Measurements from ENCODE around the gene GREB1L. TPM values are rescaled to one million over a fixed set of nuclear protein-coding genes. Genes with fewer than 3 reads are reported as not detected.
"Not testable (repeated sequence)": the region's sequence is repeated elsewhere in the genome, so short reads cannot be mapped to it uniquely, and the experiment has no call there.

Gene GREB1L
- total RNA-seq, 3 donors from 2014 or later, result 0.26 to 1.0 (median 0.29) TPM

DNA sequence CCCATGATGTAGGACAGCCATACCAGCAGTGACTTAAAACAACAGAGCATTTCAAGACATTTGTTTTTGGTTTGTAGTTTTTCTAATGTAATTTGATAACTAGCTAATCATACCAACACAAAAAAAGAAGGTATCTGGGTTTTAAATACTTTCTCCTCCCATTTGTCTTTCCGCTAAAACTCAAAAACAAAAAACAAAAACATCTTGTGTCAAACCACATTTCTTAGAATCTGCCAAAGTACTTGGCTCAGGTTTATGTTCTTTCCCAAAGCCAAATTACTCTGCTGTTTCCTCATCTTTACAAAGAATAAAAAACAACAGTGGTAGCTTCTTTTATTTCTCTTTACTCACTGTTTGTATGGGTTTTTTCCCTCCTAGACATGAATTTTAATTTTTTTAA lies 71.5 kb downstream of the GREB1L start:
- Histone ChIP-seq H3K9me3 (no peaks in the 10 kb centered on the region), H3K36me3 (ENCODE audit: low read depth) (no peaks in the 10 kb centered on the region), H3K4me3 (no peak overlapping the region), H3K4me1 (ENCODE audit: low read depth) (no peaks in the 10 kb centered on the region)
- ATAC-seq (no peak), DNase-seq (no peak)
- intact Hi-C loops (cut with DNase I, micrococcal nuclease), result no loop called here
- TF ChIP-seq, protein P1, sequence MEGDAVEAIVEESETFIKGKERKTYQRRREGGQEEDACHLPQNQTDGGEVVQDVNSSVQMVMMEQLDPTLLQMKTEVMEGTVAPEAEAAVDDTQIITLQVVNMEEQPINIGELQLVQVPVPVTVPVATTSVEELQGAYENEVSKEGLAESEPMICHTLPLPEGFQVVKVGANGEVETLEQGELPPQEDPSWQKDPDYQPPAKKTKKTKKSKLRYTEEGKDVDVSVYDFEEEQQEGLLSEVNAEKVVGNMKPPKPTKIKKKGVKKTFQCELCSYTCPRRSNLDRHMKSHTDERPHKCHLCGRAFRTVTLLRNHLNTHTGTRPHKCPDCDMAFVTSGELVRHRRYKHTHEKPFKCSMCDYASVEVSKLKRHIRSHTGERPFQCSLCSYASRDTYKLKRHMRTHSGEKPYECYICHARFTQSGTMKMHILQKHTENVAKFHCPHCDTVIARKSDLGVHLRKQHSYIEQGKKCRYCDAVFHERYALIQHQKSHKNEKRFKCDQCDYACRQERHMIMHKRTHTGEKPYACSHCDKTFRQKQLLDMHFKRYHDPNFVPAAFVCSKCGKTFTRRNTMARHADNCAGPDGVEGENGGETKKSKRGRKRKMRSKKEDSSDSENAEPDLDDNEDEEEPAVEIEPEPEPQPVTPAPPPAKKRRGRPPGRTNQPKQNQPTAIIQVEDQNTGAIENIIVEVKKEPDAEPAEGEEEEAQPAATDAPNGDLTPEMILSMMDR (IDR thresholded peaks at IDR 0.05), result no peak

DNA sequence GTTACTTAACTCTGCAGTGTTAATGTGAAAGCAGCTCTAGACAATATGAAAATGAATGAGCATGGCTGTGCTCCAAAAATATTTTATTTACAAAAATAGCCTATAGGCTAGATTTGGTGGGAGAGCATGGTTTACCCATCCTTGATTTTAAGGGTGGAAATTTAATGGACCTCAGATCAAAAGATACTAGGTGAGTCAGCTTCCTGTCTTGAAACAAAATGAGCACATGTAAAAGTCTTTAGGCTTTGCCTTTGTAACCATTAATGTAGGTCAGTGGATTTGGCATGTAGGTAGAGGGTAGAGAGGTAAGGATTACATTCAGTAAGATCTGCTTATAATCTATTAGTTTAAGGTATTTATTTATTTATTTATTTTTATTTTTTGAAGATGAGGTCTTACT lies 72.7 kb downstream of the GREB1L start:
- intact Hi-C loops (cut with DNase I, micrococcal nuclease), result no loop called here
- Histone ChIP-seq H3K36me3 (ENCODE audit: low read depth) (no peaks in the 10 kb centered on the region), H3K9me3 (no peaks in the 10 kb centered on the region), H3K4me1 (ENCODE audit: low read depth) (no peaks in the 10 kb centered on the region), H3K4me3 (no peak overlapping the region)
- no peak for DNase-seq
- TF ChIP-seq, protein P1 (IDR thresholded peaks at IDR 0.05), result no peak
- no peak for ATAC-seq

DNA sequence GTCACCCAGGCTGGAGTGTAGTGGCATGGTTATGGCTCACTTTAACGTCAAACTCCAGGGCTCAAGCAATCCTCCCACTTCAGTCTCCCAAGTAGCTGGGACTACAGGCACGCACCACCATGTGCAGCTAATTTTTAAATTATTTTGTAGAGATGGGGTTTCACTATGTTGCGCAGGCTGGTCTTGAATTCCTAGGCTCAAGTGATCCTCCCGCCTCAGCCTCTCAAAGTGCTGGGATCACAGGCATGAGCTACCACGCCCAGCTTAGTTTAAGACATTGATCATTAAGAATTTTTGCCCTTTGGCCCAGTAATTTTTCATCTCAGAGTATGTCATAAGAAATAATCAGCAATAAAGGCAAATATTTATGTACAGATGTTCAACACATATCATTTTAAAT lies 73.1 kb downstream of the GREB1L start:
- H3K4me1 ChIP-seq (ENCODE audit: low read depth); H3K4me3 ChIP-seq; DNase-seq; ATAC-seq; intact Hi-C loops (cut with DNase I, micrococcal nuclease); H3K9me3 ChIP-seq; H3K36me3 ChIP-seq (ENCODE audit: low read depth): not testable (repeated sequence)

DNA sequence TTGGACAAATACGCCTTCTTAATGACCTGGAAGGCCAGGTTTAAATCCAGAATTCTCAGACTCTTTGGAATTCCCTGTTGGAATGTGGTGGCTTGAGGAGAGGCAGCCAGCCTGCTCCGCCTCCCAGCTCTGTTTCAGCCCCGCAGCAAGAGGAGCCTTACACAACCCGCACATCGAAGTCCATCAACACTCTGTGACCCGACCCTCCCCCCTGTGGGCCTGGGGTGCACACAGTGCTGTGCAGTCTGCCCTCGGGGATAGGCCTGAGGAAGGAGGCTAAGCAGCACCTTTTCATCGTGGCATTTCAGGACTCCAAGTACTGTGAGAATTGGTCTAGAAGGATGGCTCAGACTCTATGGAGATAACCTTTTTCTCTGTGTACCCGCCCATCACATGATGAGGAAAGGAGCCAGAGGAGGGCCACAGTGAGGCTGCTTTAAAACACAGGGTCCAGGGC lies 73.7 kb downstream of the GREB1L start:
- no peak overlapping the region for H3K4me3 ChIP-seq
- ATAC-seq, result no peak

DNA sequence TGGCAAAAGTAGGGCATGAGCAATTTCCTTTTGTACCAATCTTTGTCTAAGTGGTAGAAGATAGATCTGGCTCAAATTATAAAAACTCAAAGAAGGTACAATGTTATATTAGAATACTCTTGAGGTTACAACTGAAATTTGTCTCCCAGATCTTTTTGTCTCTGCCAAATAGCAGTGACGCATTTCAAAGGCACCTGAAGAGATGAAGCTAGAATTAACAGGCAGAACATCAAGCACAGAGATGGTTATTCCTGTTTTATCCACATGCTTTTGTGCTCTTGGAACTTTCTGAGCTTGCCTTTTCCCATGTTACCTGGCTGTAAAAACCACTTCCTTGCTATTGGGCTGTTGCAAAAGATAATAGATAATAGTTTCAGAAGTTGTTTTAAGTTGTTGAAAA lies 74.3 kb downstream of the GREB1L start:
- no peaks in the 10 kb centered on the region for H3K36me3 ChIP-seq (ENCODE audit: low read depth)
- no peak overlapping the region for H3K4me3 ChIP-seq
- TF ChIP-seq, protein P1 (IDR thresholded peaks at IDR 0.05), result no peak
- H3K4me1 ChIP-seq (ENCODE audit: low read depth), result no peaks in the 10 kb centered on the region
- no peaks in the 10 kb centered on the region for H3K9me3 ChIP-seq
- DNase-seq, result no peak
- no peak for ATAC-seq
- intact Hi-C loops (cut with DNase I, micrococcal nuclease), result no loop called here

More for the DNA sequence above, 73.7 kb downstream of the GREB1L start:
- Histone ChIP-seq H3K4me1 (ENCODE audit: low read depth) (no peaks in the 10 kb centered on the region), H3K36me3 (ENCODE audit: low read depth) (no peaks in the 10 kb centered on the region), H3K9me3 (no peaks in the 10 kb centered on the region)
- DNase-seq, result no peak
- intact Hi-C loops (cut with DNase I, micrococcal nuclease), result no loop called here
- TF ChIP-seq, protein P1 (IDR thresholded peaks at IDR 0.05), result no peak

DNA sequence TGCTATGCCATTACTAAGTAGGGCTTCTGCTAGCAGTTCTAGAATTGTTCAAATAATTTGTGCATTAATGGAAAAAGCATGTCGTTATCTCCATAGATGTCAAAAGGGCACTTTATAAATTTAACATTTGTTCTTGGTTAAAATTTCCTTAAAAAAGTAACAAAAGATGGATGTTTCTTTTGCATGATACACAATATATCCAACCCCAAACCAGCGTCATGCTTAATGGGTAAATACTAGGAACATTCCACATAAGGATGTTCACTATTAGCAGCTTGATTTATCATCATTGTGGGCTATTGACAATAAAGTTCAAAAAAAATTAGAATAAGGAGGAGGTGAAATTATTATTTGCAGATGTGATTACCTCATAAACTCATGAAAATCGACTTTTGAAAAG lies 79.7 kb downstream of the GREB1L start:
- no peaks in the 10 kb centered on the region for H3K36me3 ChIP-seq (ENCODE audit: low read depth)
- no peak overlapping the region for H3K4me3 ChIP-seq
- DNase-seq (no peak), ATAC-seq (no peak)
- H3K4me1 ChIP-seq (ENCODE audit: low read depth), result no peaks in the 10 kb centered on the region
- H3K9me3 ChIP-seq, result no peaks in the 10 kb centered on the region
- intact Hi-C loops (cut with DNase I, micrococcal nuclease), result no loop called here
- TF ChIP-seq, protein P1 (IDR thresholded peaks at IDR 0.05), result no peak

All from mucosa of descending colon (tissue), 3 donors.